ENCODE data around the gene ACVR2A.

Gene ACVR2A

GRCh38 chr2:147916723-147917122 lies 71.9 kb downstream of the ACVR2A start:
- Histone ChIP-seq H3K36me3 (no peaks in the 10 kb centered on the region), H3K27me3 (no peaks in the 10 kb centered on the region), H3K4me3 (ENCODE audit: low read depth, low read length) (no peak overlapping the region), H3K9me3 (no peaks in the 10 kb centered on the region), H3K4me1 (no peaks in the 10 kb centered on the region; the same call in 1 of the 2 replicates)
- no peak for DNase-seq
- no peak for TF ChIP-seq CTCF (IDR thresholded peaks at IDR 0.05; ENCODE audit: low read depth, low read length)

- TF ChIP-seq CTCF (IDR thresholded peaks at IDR 0.05; ENCODE audit: low read depth, low read length), result no peak
- no peaks in the 10 kb centered on the region for H3K9me3 ChIP-seq
- DNase-seq, result no peak
- H3K27me3 ChIP-seq, result no peaks in the 10 kb centered on the region
- H3K4me1 ChIP-seq, result no peaks in the 10 kb centered on the region; the same call in 1 of the 2 replicates
- no peaks in the 10 kb centered on the region for H3K36me3 ChIP-seq
- no peak overlapping the region for H3K4me3 ChIP-seq (ENCODE audit: low read depth, low read length)
These were observed 72.3 kb downstream of the ACVR2A start for GRCh38 chr2:147917161-147917560.

GRCh38 chr2:147923846-147924245 lies 79.0 kb downstream of the ACVR2A start:
- Histone ChIP-seq H3K4me1 (no peaks in the 10 kb centered on the region), H3K4me3 (ENCODE audit: low read depth, low read length) (no peak overlapping the region), H3K9me3 (no peaks in the 10 kb centered on the region), H3K36me3 (no peaks in the 10 kb centered on the region), H3K27me3 (no peaks in the 10 kb centered on the region)
- no peak for TF ChIP-seq CTCF (IDR thresholded peaks at IDR 0.05; ENCODE audit: low read depth, low read length)
- DNase-seq, result no peak

- no peak for TF ChIP-seq CTCF (IDR thresholded peaks at IDR 0.05; ENCODE audit: low read depth, low read length)
- Histone ChIP-seq H3K9me3 (no peaks in the 10 kb centered on the region), H3K4me3 (ENCODE audit: low read depth, low read length) (no peak overlapping the region), H3K4me1 (no peaks in the 10 kb centered on the region), H3K27me3 (no peaks in the 10 kb centered on the region), H3K36me3 (no peaks in the 10 kb centered on the region)
- DNase-seq, result no peak
These were observed 79.8 kb downstream of the ACVR2A start for GRCh38 chr2:147924647-147925046.

GRCh38 chr2:147925886-147926285 lies 81.1 kb downstream of the ACVR2A start:
- Histone ChIP-seq H3K4me1 (no peaks in the 10 kb centered on the region), H3K4me3 (ENCODE audit: low read depth, low read length) (no peak overlapping the region), H3K9me3 (no peaks in the 10 kb centered on the region), H3K36me3 (no peaks in the 10 kb centered on the region), H3K27me3 (no peaks in the 10 kb centered on the region)
- no peak for TF ChIP-seq CTCF (IDR thresholded peaks at IDR 0.05; ENCODE audit: low read depth, low read length)
- DNase-seq, result no peak

GRCh38 chr2:147927053-147927588 lies 82.3 kb downstream of the ACVR2A start:
- H3K36me3 ChIP-seq, result no peaks in the 10 kb centered on the region
- H3K9me3 ChIP-seq, result no peaks in the 10 kb centered on the region
- no peaks in the 10 kb centered on the region for H3K4me1 ChIP-seq
- no peak for TF ChIP-seq CTCF (IDR thresholded peaks at IDR 0.05; ENCODE audit: low read depth, low read length)
- DNase-seq, result no peak
- no peaks in the 10 kb centered on the region for H3K27me3 ChIP-seq
- H3K4me3 ChIP-seq (ENCODE audit: low read depth, low read length), result no peak overlapping the region
